SU-DHL-6 (cell line): Measurements from ENCODE around the gene PACS1.

Source experiments
- H2AFZ ChIP-seq: fragments of 200-600 bp; sonication (generic); 2 replicates; pipeline ENCODE4 v1.6.1; 2014; ENCODE audit warnings: low read depth, mild to moderate bottlenecking, moderate library complexity, mixed read lengths, antibody characterized with exemption, low read length; ENCODE audit not compliant: severe bottlenecking
- H3F3A ChIP-seq: fragments of 200-600 bp; shearing (Covaris generic); 2 replicates; pipeline ENCODE4 v1.6.0; 2016; ENCODE audit warnings: antibody characterized with exemption, mild to moderate bottlenecking; ENCODE audit not compliant: insufficient read depth
- H3K27ac ChIP-seq: fragments of 200-600 bp; sonication (generic); 2 replicates; pipeline ENCODE4 v1.5.1; 2016; ENCODE audit warnings: low read depth, mild to moderate bottlenecking, low read length, moderate library complexity, mixed read lengths
- H3K27me3 ChIP-seq: fragments of 200-600 bp; sonication (generic), shearing (Covaris generic); 2 replicates; pipeline ENCODE4 v1.6.0; 2014; ENCODE audit warnings: mild to moderate bottlenecking, low read length
- H3K36me3 ChIP-seq: fragments of 200-600 bp; sonication (generic); 2 replicates; pipeline ENCODE4 v1.6.1; 2014; ENCODE audit warnings: mild to moderate bottlenecking, low read length, mixed read lengths
- H3K4me2 ChIP-seq: fragments of 300-600, 200-600 bp; shearing (Covaris generic), sonication (generic); 2 replicates; pipeline ENCODE4 v1.6.0; 2014; ENCODE audit warnings: low read length, low read depth, mild to moderate bottlenecking; ENCODE audit not compliant: poor library complexity, severe bottlenecking
- H3K4me3 ChIP-seq: fragments of 200-600 bp; sonication (generic); 2 replicates; pipeline ENCODE4 v1.5.1; 2014; ENCODE audit warnings: antibody characterized with exemption, low read length, mild to moderate bottlenecking, mixed read lengths; ENCODE audit not compliant: insufficient read depth, poor library complexity, severe bottlenecking
- H3K79me2 ChIP-seq: fragments of 200-600 bp; sonication (generic); 2 replicates; pipeline ENCODE4 v1.6.1; 2014; ENCODE audit warnings: mild to moderate bottlenecking, low read length, moderate library complexity; ENCODE audit not compliant: insufficient read depth
- H3K9ac ChIP-seq: fragments of 200-600 bp; sonication (generic); 2 replicates; pipeline ENCODE4 v1.7.0; 2014; ENCODE audit warnings: mild to moderate bottlenecking, low read length
- H3K9me2 ChIP-seq: fragments of 200-600 bp; sonication (generic); replicated peaks from 2 replicates; pipeline ENCODE4 v1.6.1; 2014; ENCODE audit warnings: low read length; ENCODE audit not compliant: insufficient read depth
- H3K9me3 ChIP-seq: fragments of 200-600 bp; sonication (generic); 2 replicates; pipeline ENCODE4 v1.6.1; 2014; ENCODE audit warnings: low read length, mixed read lengths; ENCODE audit not compliant: insufficient read depth
- H4K20me1 ChIP-seq: fragments of 200-600 bp; sonication (generic); 2 replicates; pipeline ENCODE4 v1.6.1; 2014; ENCODE audit warnings: low read depth, mild to moderate bottlenecking, antibody characterized with exemption, low read length, moderate library complexity, mixed read lengths
- EZH2phosphoT487 ChIP-seq: fragments of 200-600 bp; sonication (generic), shearing (Covaris generic); conservative IDR thresholded peaks from 2 replicates; pipeline ENCODE4 v1.6.1; 2018; ENCODE audit warnings: mild to moderate bottlenecking, antibody characterized with exemption, low read length, moderate library complexity, mixed read lengths
- TF ChIP-seq, protein P1 (sequence below): fragments of 200-600 bp; sonication (generic); IDR thresholded peaks from one replicate; pipeline ENCODE4 v1.5.1; 2017; ENCODE audit warnings: antibody characterized with exemption, mild to moderate bottlenecking, low read length, moderate library complexity; ENCODE audit not compliant: insufficient read depth, poor library complexity, severe bottlenecking

The PACS1 gene

DNA sequence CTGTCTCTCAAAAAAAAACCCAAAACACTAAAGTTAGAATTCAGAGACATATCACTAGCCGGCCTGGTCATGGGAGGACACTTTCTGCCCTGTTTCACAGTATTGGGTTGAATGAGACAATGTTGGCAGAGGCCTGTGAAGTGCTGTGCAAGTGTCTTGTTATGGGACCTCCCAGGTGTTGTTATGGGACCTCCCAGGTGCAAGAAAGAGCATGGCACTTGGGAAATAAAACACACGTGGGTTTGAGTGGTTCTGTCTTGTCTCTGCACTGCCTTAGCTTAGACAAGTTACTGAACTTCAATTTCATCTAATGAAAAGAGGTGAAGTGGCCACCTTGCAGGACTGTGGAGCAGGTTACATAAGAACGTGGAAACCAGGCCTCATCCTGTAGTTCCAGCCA is 169.4 kb downstream of the PACS1 start:
- H3K9me3 ChIP-seq: no peaks in the 10 kb centered on the region
- H3K9ac ChIP-seq: no peak overlapping the region
- no peaks in the 10 kb centered on the region for H3F3A ChIP-seq
- H3K79me2 ChIP-seq: no peaks in the 10 kb centered on the region
- no peaks in the 10 kb centered on the region for H4K20me1 ChIP-seq
- no peaks in the 10 kb centered on the region for H3K36me3 ChIP-seq
- TF ChIP-seq, protein P1, sequence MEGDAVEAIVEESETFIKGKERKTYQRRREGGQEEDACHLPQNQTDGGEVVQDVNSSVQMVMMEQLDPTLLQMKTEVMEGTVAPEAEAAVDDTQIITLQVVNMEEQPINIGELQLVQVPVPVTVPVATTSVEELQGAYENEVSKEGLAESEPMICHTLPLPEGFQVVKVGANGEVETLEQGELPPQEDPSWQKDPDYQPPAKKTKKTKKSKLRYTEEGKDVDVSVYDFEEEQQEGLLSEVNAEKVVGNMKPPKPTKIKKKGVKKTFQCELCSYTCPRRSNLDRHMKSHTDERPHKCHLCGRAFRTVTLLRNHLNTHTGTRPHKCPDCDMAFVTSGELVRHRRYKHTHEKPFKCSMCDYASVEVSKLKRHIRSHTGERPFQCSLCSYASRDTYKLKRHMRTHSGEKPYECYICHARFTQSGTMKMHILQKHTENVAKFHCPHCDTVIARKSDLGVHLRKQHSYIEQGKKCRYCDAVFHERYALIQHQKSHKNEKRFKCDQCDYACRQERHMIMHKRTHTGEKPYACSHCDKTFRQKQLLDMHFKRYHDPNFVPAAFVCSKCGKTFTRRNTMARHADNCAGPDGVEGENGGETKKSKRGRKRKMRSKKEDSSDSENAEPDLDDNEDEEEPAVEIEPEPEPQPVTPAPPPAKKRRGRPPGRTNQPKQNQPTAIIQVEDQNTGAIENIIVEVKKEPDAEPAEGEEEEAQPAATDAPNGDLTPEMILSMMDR: no peak
- no peak for TF ChIP-seq EZH2phosphoT487
- no peak overlapping the region for H3K27ac ChIP-seq
- no peak overlapping the region for H3K4me2 ChIP-seq
- H3K27me3 ChIP-seq: no peaks in the 10 kb centered on the region
- no peak overlapping the region for H3K4me3 ChIP-seq
- H2AFZ ChIP-seq: no peak overlapping the region
- H3K9me2 ChIP-seq: no peaks in the 10 kb centered on the region

DNA sequence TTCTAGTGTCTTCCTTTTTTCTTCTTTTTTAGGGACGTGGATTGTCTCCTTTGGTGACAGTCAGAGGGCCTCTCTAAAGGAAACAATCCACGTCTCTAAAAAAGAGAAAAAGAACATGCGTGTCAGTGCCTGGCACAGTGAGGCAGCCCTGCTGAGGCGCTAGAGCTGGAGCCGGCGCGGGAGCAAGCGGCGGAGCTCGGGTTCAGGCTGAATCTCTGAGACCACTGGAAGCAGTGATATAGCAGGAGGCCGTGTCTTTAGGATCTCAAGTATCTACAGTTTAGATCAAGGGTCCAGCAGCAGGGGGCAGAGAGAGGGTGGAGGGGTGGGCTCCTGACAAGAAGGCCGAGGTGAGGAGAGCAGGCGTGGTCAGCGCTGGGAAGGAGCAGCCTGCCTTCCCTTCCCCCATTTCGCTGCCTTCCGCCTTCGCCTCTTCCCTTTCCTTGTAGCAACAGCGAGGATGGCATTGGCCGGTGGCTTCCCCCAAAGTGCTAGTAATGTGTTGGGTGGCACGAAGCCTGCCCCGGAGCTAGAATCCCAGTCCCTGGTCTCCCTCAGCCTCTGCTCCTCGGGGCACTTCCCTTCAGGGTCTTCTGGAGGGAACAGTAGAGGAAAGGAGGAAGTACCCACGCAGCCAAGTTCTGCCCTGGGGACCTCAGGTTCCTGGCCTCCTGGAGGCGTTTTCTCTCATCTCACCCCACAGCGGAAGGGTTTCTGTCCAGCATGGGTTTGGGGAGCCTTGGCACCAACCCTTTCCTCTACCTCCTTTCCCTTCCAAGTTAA is 170.1 kb downstream of the PACS1 start:
- no peak for TF ChIP-seq EZH2phosphoT487
- TF ChIP-seq, protein P1: no peak
- H3K79me2 ChIP-seq: no peaks in the 10 kb centered on the region
- H3K9ac ChIP-seq: no peak overlapping the region
- no peaks in the 10 kb centered on the region for H4K20me1 ChIP-seq
- H3K9me2 ChIP-seq: no peaks in the 10 kb centered on the region
- H2AFZ ChIP-seq: no peak overlapping the region
- H3K9me3 ChIP-seq: no peaks in the 10 kb centered on the region
- H3K4me3 ChIP-seq: no peak overlapping the region
- H3K27ac ChIP-seq: no peak overlapping the region
- H3K4me2 ChIP-seq: no peak overlapping the region
- no peaks in the 10 kb centered on the region for H3K27me3 ChIP-seq
- H3F3A ChIP-seq: no peaks in the 10 kb centered on the region
- H3K36me3 ChIP-seq: no peaks in the 10 kb centered on the region

DNA sequence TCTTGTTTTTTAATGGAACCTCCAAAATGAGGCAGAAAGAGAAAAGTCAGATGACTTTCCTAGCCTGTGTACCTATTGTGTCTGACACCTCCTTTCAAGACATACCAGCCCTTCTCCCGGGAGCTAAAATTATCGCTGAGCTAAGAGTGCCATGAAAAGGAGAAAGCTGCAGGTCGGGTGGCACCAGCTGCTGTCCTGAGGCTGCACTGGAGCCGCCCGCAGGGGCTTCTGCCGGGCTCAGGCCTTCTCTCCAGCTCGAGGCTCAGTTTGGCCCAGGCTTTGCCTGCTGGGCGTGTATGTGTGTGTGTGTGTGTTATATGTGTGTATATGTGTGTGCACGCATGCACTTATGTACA is 170.7 kb downstream of the PACS1 start:
- Histone ChIP-seq H3K9me3 (no peaks in the 10 kb centered on the region), H4K20me1 (no peaks in the 10 kb centered on the region), H3K9me2 (no peaks in the 10 kb centered on the region), H3K79me2 (no peaks in the 10 kb centered on the region), H3K9ac (no peak overlapping the region), H2AFZ (no peak overlapping the region), H3K27ac (no peak overlapping the region), H3K4me2 (no peak overlapping the region), H3K27me3 (no peaks in the 10 kb centered on the region), H3F3A (no peaks in the 10 kb centered on the region), H3K36me3 (no peaks in the 10 kb centered on the region), H3K4me3 (no peak overlapping the region)
- TF ChIP-seq, protein P1: no peak
- TF ChIP-seq EZH2phosphoT487: no peak
